ENCODE results near the gene DPP9.

Gene DPP9

DNA sequence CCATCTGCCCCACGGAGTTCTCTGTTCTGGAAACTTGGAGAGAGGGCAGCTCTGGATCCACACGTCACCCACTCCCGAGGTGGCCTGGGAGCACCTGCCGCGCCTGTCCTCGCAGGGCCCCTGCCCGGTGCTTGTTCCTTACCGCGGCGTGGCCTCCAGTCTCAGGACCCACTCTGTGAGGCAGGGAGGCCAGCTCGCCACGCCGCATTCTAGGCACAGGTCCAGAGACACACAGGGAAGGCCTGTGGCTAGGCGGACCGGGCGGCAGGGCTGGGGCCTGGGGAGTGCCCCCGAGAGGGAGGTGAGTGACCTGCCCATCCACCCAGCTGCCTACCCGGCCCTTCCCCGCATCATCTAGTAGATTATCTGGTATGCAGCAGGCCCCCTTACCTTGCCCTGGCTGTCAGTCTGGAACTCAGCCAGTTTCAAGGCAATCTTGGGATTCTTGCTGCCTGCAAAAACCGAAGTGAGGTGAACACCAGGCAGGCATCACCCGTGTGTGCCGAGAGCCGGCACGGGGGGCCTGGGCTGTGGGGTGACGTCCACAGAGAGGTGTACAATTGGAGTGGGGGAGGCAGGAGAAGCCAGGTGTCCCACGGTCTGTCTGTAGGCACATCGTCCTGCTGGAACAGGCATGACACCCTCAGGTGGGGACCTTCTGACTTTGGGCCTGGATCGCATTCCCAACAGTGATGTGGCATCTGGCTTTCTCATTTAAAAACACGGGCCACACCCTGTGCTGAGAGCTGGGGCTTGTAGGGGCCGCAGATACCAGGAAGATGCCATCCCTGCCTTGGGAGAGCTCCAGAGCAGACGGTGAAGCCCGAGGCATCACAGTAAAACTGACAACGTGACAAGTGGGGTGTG, 23.6 kb downstream of the DPP9 start:
- in situ Hi-C loops (cut with MboI; ENCODE audit: low pct_unique_long_range_greater_than_20kb, low sequenced_read_pairs, unreplicated experiment): no loop called here
- no peak for DNase-seq (ENCODE audit: low spot score)
- no peak for TF ChIP-seq CTCF (IDR thresholded peaks at IDR 0.05; ENCODE audit: extremely low read depth, insufficient read depth, missing control alignments)

DNA sequence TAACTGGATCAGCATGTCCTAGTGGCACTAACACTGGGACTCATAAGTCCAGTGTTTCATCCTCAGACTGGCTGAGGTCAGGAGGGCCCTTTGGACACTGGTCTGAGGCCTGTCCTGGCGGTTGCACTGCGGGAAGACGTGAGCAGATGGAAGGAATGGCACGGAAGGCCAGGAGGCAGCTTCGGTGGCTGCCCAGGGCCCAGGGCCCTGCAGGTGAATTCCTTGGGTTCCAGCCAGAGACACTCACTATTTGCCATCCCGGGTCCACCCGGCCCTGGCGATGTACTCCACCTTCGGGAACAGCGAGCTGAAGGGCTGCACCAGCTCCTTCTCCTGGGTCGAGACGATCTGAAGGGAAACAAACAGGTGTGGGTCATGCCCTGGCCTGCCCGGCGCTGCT, 26.3 kb downstream of the DPP9 start:
- no peak for TF ChIP-seq CTCF (IDR thresholded peaks at IDR 0.05; ENCODE audit: extremely low read depth, insufficient read depth, missing control alignments)
- DNase-seq (ENCODE audit: low spot score): no peak
- in situ Hi-C loops (cut with MboI; ENCODE audit: low pct_unique_long_range_greater_than_20kb, low sequenced_read_pairs, unreplicated experiment): no loop called here

GRCh38 chr19:4695224-4695731, 28.4 kb downstream of the DPP9 start:
- in situ Hi-C loops (cut with MboI; ENCODE audit: low pct_unique_long_range_greater_than_20kb, low sequenced_read_pairs, unreplicated experiment): no loop called here
- DNase-seq (ENCODE audit: low spot score): no peak
- no peak for TF ChIP-seq CTCF (IDR thresholded peaks at IDR 0.05; ENCODE audit: extremely low read depth, insufficient read depth, missing control alignments)

DNA sequence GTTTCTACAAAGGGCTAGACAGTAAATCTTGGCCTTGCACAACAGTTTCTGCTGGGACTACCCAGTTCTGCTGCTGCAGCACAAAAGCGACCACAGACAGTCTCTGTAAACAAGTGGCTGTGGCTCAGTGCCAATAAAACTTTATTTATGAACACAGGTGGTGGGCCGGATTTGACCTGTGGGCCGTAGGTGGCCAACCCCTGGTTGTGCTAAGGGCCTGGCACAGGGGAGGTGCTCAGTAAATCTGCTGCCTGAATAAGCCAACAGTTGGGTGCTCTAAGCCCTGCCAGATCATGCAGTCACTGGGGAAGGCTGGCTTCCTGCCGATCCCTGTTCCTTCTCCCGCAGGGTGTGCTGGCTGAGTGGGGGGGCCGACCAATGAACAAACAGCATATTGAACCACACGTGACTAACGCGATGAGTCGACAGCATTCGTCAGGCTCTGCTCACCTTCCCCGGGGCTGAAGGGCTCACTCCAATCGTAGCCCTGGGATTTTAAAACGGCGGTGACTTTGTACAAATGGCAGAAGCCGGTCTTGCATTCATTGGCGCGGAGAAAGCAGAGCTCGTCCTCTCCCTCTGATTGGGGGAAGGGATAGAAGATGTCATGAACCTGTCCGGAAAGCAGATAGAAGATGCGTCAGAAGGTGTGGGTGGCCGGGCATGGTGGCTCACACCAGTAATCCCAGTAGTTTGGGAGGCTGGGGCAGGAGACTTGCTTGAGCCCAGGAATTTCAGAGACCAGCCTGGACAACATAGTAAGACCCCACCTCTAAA, 29.2 kb downstream of the DPP9 start:
- DNase-seq (ENCODE audit: low spot score): no peak
- in situ Hi-C loops (cut with MboI; ENCODE audit: low pct_unique_long_range_greater_than_20kb, low sequenced_read_pairs, unreplicated experiment): no loop called here

DNA sequence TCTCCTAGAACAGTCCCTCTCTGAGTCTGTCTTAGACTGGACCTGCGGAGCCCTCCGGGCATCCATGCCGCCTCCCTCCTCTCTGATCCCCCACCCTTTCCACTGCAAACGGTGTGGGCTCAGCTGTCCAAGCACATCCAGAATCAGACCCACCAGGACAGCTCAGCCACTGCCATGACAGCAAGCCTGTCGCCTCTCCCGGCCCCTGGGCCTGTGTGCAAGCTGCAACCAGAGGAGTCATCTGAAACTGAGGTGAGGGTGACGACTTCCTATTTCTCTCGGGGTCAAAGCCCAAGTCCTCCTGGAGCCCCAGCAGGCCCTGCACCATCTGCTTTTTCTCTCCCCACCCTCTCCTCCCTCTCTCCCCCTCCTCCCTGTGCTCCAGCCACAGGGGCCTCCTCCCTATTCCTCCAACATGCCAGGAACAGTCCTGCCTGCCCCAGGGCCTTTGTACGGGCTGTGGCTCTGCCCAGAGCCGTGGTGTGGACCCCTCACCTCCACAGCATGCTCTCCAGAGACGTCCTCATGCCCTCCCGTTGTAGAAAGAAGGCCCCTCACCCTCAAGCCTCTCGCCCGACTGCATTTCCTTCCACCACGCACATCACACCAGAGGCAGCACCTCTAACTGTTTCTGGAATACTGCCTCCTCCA, 30.0 kb downstream of the DPP9 start:
- in situ Hi-C loops (cut with MboI; ENCODE audit: low pct_unique_long_range_greater_than_20kb, low sequenced_read_pairs, unreplicated experiment): no loop called here
- no peak for DNase-seq (ENCODE audit: low spot score)
- no peak for TF ChIP-seq CTCF (IDR thresholded peaks at IDR 0.05; ENCODE audit: extremely low read depth, insufficient read depth, missing control alignments)

More for the DNA sequence above, 29.2 kb downstream of the DPP9 start:
- TF ChIP-seq CTCF (IDR thresholded peaks at IDR 0.05; ENCODE audit: extremely low read depth, insufficient read depth, missing control alignments): no peak

DNA sequence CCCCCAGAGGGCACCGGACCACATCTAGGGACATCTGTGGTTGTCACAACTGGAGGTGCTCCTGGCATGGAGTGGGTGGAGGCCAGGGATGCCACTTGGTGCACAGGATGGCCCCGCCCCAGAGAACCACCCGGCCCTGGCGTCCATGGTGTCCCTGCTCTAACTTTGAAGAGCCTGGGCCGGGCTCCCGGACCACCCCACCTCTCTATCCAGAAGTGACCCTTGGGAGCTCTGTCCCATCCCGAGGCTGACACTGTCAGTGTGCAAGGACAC, 30.6 kb downstream of the DPP9 start:
- in situ Hi-C loops (cut with MboI; ENCODE audit: low pct_unique_long_range_greater_than_20kb, low sequenced_read_pairs, unreplicated experiment): no loop called here

More for the DNA sequence above, 30.6 kb downstream of the DPP9 start:
- no peak for TF ChIP-seq CTCF (IDR thresholded peaks at IDR 0.05; ENCODE audit: extremely low read depth, insufficient read depth, missing control alignments)
- no peak for DNase-seq (ENCODE audit: low spot score)
